DMS79 treated with DMSO at 0.1 percent for 48 hours (cell line): Measurements from ENCODE around the gene ADAMTS6.
"Not testable (repeated sequence)": the region's sequence is repeated elsewhere in the genome, so short reads cannot be mapped to it uniquely, and the experiment has no call there.

Source experiments
- DNase-seq: peaks from one replicate; lab custom pipeline; 2025; lab: John Stamatoyannopoulos, UW

The ADAMTS6 gene

GRCh38 chr5:65468633-65469032, 13.1 kb downstream of the ADAMTS6 start:
- no peak for DNase-seq

DNA sequence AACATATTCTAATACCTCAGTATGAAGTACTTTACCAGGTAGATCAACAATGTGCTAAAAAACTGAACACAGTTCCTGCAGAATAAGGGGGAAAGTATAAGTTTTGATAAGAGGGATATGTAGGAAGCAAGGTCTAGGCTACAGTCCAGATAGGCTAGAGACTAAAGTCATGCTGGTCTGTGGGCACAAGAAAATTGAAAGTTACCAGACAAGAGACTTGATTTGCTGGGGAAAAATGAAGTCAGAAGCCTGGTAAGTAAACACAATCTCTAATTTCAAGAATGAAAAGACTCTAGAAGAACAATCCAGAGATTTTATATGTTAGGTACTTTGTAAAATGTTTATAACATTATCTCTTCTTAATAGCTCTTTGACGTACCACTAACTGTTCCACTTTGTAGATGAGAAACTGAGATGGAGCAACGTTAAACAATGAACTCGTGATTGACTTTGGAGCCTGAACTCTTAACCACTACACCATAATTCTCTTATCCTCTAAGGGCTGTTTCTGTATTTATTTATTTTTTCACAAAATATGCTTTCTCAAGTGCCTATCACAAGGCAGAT, 19.5 kb downstream of the ADAMTS6 start:
- no peak for DNase-seq

- DNase-seq, result no peak
These were observed 20.2 kb downstream of the ADAMTS6 start for GRCh38 chr5:65461490-65461889.

DNA sequence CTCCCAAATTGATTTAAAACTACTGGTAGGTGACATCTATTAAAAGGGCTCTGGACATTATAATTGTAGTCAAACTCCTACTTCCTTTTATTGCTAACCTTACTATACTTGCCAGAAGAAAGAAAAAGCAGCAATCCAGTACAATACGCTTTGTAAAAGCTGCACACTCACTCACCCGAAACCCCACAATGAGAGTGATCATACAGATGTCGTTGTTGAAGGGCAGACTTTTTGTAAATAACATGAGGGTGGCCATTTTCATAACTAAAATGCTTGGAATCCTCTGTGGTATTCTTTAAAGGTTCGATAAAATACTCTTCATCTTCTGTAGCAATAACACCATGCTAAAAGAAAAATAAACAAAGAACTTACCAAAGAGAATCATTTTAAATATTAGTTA, 21.7 kb downstream of the ADAMTS6 start:
- DNase-seq, result no peak

- no peak for DNase-seq
These were observed 26.7 kb downstream of the ADAMTS6 start for GRCh38 chr5:65455064-65455463.

DNA sequence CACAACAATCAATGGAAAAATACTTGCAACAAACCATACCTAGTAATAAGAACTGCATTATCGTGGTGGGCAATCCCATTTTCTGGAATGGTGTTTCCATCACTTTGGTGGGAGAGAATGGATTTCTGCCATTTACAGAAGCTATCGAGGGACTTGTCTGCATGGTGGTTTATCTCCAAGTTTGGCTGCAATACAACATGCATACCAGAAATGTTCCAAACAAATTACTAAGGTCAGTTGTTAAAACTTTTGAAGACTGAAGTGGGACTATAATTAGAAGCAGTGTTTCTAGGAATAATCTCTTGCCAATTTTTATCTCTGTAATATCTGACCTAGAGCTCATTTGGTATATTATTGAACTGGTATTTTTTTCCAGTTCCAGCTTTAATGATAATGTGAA, 30.3 kb downstream of the ADAMTS6 start:
- DNase-seq, result no peak

DNA sequence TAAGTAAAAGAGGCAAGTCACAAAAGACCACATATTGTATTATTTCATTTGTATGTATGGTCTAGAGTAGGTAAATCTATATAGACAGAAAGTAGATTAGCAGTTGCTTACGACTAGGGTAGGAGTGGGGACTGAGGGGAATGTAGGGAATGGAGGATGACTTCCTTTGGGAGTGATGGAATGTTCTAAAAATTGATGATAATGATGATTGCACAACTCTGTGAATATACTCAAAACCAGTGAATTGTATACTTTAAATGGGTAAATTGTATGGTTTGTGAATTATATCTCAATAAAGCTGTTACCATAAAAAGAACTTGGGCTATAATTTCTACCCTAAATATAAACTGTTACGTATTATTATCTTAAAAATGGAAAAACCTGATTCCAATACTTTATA, 35.0 kb downstream of the ADAMTS6 start:
- no peak for DNase-seq

- DNase-seq, result no peak
These were observed 39.9 kb downstream of the ADAMTS6 start for GRCh38 chr5:65441800-65442199.

DNA sequence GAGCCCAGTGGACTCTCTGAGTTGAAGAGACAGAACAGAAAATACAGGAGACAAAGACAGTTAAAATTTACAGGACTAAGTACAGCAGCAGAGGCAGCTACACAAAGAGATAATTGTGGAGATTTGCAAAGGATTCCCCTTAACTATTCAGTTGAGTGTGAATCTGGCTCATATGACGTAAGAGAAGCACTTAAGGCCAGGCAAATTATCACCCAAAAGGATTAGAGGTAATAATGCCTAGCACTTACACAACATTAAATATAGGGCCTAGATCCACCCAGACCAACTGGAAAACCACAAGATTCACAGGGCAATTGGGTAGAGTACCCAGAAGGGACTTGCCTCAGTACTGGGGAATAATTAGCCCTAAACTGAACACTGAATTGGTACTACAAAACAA, 41.3 kb downstream of the ADAMTS6 start:
- DNase-seq, result no peak

GRCh38 chr5:65434122-65434521, 47.6 kb downstream of the ADAMTS6 start:
- DNase-seq, result no peak

GRCh38 chr5:65426656-65427055, 55.1 kb downstream of the ADAMTS6 start:
- DNase-seq, result no peak

DNA sequence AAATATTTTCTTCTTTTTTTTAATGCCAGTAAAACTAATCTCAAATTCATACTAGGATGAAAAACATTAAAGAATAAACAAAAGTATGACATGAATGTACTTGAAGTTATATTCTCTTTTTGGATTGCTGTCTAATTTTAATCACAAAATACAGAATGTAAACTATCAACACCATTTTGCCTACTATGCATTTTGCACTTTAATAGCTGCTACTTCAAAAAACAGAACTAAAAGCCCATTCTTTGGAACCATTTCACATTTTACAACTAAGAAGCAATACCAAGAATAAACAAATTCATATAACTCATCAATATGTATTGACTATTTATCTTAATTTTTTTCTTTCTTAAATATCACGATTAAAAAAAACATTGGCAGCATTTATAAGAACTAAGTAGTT, 58.1 kb downstream of the ADAMTS6 start:
- no peak for DNase-seq

DNA sequence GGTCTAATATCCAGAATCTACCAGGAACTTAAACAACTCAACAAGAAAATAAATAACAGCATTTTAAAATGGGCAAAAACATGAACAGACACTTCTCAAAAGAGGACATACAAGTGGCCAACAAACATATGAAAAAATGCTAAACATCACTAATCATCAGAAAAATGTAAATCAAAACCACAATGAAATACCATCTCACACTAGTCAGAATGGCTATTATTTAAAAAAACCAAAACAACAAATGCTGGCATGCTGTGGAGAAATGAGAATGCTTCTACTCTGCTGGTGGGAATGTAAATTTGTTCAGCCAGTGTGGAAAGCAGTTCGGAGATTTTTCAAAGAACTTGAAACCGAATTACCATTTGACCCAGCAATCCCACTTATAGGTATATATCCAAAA, 63.1 kb downstream of the ADAMTS6 start:
- DNase-seq, result no peak

GRCh38 chr5:65413822-65414221, 67.9 kb downstream of the ADAMTS6 start:
- DNase-seq, result no peak

DNA sequence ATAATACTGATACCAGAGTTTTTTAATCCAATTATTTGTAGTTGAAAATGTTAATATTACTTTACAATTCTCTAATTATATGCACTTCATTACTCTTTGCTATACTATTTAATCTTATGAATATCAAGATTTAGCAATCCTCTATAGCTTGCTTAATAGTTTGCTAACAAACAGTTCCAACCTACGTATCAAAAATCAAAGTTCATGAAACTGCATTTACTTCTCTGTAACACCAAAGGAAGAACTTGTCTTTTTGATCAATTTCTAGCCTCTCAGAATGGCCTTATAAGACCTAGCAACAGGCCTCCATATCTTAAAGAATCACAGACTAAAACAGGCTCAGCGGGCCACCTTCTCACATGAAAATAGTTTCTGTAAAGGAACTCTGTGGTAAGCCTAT, 68.9 kb downstream of the ADAMTS6 start:
- DNase-seq, result no peak

- no peak for DNase-seq
These were observed 70.4 kb downstream of the ADAMTS6 start for GRCh38 chr5:65411356-65411755.

GRCh38 chr5:65395526-65396155, 86.1 kb downstream of the ADAMTS6 start:
- peak; percentile 36 for DNase-seq

- DNase-seq, result peak; percentile 1
These were observed 87.6 kb downstream of the ADAMTS6 start for GRCh38 chr5:65394087-65394486.

- DNase-seq, result no peak
These were observed 90.1 kb downstream of the ADAMTS6 start for GRCh38 chr5:65391591-65391990.

DNA sequence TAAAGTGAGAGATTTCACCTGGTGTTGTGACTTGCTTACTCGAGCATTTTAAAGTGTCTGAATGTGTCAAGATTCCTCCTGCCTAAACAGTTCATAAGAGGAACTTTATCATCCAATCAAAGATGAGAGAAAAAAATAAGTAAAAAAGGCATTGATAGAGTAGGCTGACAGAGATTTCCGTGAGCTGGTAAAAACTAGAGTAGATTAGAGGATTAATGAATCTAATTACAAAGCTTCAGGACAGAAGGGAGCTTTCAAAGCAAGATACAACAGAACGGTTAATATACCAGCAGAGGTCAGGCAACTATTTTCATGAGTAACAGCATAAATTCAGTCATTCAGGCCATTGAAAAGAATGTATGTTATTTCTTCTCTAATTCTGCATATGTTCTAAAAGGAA, 91.5 kb downstream of the ADAMTS6 start:
- no peak for DNase-seq

DNA sequence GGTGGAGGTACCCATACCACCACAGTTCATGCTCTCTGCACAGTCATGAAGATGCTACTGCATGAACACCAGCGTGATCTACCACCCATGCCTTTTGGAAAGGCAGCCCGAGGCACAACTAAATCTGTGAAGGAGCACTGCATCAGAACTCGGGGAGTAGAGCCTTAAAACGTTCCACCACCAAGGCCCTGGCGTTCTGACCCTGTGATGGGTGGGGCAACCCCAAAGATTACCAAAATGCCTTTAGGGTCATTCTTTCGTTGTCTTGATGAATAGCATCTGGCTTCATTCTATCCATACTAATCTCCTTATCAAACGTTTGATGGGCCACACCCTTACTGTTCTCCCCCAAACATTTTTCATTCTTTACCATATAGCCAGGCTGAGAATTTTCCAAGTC, 97.9 kb downstream of the ADAMTS6 start:
- DNase-seq, result no peak

GRCh38 chr5:65382582-65382981, 99.1 kb downstream of the ADAMTS6 start:
- no peak for DNase-seq

- not testable (repeated sequence) for DNase-seq
These were observed 111.2 kb downstream of the ADAMTS6 start for GRCh38 chr5:65370505-65370904.

GRCh38 chr5:65366655-65367054, 115.1 kb downstream of the ADAMTS6 start:
- no peak for DNase-seq
